Spleen (tissue), 7 donors: Measurements from ENCODE around the gene NBDY.

Experiments used
- POLR2A ChIP-seq, 3 donors: fragments of 450-650 bp; IDR thresholded peaks; one replicate each; pipeline ENCODE4 v1.5.1; 2017; ENCODE audit warnings: antibody characterized with exemption in 3 of 3, mild to moderate bottlenecking in 1 of 3
- TF ChIP-seq, protein P1 (sequence below), 11 experiments: fragments of 200-600 bp in 7 of 11; fragments of 450-650 bp in 4 of 11; sonication (generic) in 4 of 11; IDR thresholded peaks in 8 of 11; conservative IDR thresholded peaks in 3 of 11; 1 replicate in 7 of 11; 2 replicates in 4 of 11; pipeline versions ENCODE4 v1.4.0 to v1.8.0; 2016 to 2021; ENCODE audit warnings: antibody characterized with exemption in 11 of 11, inconsistent platforms in 4 of 11, mild to moderate bottlenecking in 1 of 11
- donor health status: DM: no; HTN: no; CAD: no; lungs with moderate emphysema.
- donor health status: DM: no; HTN: no; CAD: no.
- donor health status: DM: no; HTN: no; CAD: no.

DNA sequence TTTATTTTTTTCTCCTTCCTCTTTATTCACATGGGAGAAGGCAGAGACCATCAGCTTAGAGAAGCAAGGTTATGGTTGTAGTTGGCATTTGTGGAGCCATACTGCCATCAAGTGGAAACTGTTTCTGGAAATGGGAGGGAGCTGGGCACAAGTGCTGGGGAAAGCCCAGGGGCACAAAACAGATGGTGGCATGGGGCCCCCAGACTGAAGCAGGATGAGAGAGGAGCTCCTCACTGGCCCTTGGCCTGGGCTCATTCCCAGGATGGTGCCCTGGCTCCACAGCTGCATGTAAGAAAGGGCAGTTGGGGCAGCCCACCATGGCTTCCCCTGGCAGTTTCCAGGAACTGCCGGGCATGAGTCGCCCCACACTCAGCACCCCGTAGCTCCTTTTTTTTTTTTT, 59.2 kb downstream of the NBDY start:
- no peak for TF ChIP-seq POLR2A (IDR thresholded peaks at IDR 0.05)
- TF ChIP-seq, protein P1, sequence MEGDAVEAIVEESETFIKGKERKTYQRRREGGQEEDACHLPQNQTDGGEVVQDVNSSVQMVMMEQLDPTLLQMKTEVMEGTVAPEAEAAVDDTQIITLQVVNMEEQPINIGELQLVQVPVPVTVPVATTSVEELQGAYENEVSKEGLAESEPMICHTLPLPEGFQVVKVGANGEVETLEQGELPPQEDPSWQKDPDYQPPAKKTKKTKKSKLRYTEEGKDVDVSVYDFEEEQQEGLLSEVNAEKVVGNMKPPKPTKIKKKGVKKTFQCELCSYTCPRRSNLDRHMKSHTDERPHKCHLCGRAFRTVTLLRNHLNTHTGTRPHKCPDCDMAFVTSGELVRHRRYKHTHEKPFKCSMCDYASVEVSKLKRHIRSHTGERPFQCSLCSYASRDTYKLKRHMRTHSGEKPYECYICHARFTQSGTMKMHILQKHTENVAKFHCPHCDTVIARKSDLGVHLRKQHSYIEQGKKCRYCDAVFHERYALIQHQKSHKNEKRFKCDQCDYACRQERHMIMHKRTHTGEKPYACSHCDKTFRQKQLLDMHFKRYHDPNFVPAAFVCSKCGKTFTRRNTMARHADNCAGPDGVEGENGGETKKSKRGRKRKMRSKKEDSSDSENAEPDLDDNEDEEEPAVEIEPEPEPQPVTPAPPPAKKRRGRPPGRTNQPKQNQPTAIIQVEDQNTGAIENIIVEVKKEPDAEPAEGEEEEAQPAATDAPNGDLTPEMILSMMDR (IDR thresholded peaks at IDR 0.05 in 8 of 11, conservative IDR thresholded peaks at IDR 0.05 in 3 of 11): peak in 1 of 11 experiments; percentile 44
